GM11168 (cell line): ENCODE data around the gene VPS45.

Source experiments
- in situ Hi-C: fragments of 300-500 bp; cut with MboI; formaldehyde crosslinking; loops from one replicate; pipeline ENCODE4 v1.12.0; 2022; ENCODE audit warnings: low sequenced_read_pairs; ENCODE audit not compliant: unreplicated experiment

VPS45 gene

GRCh38 chr1:150068109-150068435 lies 496 bp downstream of the VPS45 start:
- in situ Hi-C loops, result no loop called here

DNA sequence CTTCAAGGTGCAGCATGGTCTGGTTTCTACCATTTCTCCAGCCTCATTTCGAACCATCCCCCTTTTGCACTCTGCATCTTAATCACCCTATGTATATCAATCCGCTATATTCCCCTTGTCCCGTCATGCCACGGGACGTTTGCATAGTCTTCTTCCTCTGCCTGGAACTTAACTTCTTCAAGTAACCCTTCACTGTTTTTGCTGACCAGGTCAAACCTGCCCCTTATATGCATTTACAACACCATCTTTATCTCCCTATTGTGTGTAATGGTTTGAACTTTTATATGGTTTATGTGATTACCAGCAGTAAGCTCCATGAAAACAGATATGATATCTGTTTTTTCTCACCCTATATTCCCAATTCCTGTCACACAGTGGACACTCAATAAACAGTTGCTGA lies 2.3 kb downstream of the VPS45 start:
- in situ Hi-C loops, result loop anchor here (10.0 kb wide), 1 partner anchor 95 kb away; no protein-coding TSS in a partner anchor

GRCh38 chr1:150072959-150073358 lies 5.4 kb downstream of the VPS45 start:
- in situ Hi-C loops, result loop anchor here (10.0 kb wide), 1 partner anchor 92 kb away; no protein-coding TSS in a partner anchor

DNA sequence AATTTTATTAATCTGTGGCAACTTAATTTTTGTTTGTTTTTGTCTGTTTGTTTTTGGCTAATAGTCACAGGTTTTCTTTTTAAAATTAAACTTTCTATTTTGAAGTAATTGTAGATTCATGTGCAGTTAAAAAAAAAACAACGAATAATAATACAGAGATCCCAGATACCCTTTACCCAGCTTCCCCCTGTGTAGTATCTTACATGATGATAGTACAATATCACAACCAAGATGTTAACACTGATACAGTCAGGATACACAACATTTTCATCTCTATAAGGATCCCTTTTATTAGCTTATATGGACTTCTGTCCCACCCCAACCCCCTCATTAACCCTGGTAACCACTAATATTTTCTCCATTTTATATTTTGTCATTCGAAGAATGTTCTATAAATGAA lies 5.9 kb downstream of the VPS45 start:
- in situ Hi-C loops, result loop anchor here (10.0 kb wide), 1 partner anchor 91 kb away; no protein-coding TSS in a partner anchor

- in situ Hi-C loops, result loop anchor here (10.0 kb wide), 1 partner anchor 89 kb away; no protein-coding TSS in a partner anchor
Measured at GRCh38 chr1:150076066-150076465, 8.5 kb downstream of the VPS45 start.

DNA sequence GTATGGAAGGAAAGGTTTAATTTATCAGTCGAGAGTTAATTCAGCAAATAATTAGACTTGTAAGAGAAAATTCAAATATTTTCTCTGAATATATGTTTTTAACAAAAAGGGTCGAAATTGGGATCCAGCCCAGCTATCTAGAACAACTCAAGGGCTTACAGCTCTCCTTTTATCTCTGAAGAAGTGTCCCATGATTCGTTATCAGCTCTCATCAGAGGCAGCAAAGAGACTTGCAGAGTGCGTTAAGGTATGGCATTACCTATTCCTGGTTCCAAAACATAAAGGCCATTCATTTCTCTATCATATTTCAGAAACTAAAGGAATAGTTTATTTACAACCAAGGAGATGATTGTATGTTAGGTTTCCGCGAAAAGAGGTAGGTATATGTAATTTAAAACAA lies 9.4 kb downstream of the VPS45 start:
- in situ Hi-C loops, result loop anchor here (10.0 kb wide), 1 partner anchor 88 kb away; no protein-coding TSS in a partner anchor

- in situ Hi-C loops, result no loop called here
Measured at GRCh38 chr1:150080784-150081183, 13.2 kb downstream of the VPS45 start.

GRCh38 chr1:150082494-150082893 lies 14.9 kb downstream of the VPS45 start:
- in situ Hi-C loops, result no loop called here

GRCh38 chr1:150083907-150084306 lies 16.3 kb downstream of the VPS45 start:
- in situ Hi-C loops, result no loop called here

DNA sequence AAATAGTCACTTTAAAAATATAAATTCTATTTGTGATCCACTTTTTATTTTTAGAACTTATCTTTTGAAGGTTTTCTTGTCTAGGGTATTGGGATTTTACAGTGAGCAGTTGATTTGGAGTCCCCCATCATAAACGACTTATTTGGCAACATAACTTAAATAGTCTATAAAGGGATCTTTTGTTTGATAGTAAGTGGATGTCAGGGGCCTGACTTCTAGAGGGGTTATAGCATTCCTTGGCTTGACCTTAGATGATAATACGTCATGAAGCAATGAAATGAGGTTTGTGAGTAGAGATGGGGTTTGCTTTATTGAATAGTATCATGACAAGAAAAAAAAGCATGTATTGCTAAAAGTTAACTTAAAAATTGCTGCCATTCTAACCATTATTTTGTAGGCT lies 17.8 kb downstream of the VPS45 start:
- in situ Hi-C loops, result loop anchor here (5.0 kb wide), 1 partner anchor 97 kb away; no protein-coding TSS in a partner anchor

- in situ Hi-C loops, result loop anchor here (5.0 kb wide), 1 partner anchor 95 kb away; no protein-coding TSS in a partner anchor
Measured at GRCh38 chr1:150087415-150087814, 19.8 kb downstream of the VPS45 start.

GRCh38 chr1:150089846-150090520 lies 22.4 kb downstream of the VPS45 start:
- in situ Hi-C loops, result loop anchor here (5.0 kb wide), 1 partner anchor 92 kb away; no protein-coding TSS in a partner anchor

DNA sequence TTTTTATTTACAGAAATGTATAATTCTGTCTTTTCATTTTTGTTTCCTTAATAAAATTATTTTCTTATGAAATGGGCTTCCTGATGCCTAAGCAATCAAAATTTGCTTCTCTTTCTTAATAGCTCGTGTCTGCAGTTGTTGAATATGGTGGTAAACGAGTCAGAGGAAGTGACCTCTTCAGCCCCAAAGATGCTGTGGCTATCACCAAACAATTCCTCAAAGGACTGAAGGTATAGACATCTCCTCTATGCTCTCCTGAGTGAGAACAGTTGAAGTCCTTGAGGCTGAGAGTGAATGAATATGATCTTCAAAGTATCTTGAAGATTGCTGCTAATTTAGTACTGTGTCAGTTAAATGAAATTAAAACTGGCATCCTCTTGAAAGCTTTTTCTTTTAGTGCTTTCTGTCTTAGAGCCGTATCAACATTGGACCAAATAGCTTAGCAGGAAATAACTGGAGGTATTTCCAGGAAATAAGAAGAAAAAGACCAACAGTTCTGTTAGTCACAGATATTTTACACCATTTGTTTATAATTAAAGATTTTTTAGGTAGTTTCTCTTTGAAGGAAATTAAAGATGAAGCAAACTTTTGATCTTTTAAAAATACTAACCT lies 24.7 kb downstream of the VPS45 start:
- in situ Hi-C loops, result no loop called here

- in situ Hi-C loops, result no loop called here
Measured at GRCh38 chr1:150093805-150094204, 26.2 kb downstream of the VPS45 start.

- in situ Hi-C loops, result no loop called here
Measured at GRCh38 chr1:150094734-150095265, 27.2 kb downstream of the VPS45 start.

DNA sequence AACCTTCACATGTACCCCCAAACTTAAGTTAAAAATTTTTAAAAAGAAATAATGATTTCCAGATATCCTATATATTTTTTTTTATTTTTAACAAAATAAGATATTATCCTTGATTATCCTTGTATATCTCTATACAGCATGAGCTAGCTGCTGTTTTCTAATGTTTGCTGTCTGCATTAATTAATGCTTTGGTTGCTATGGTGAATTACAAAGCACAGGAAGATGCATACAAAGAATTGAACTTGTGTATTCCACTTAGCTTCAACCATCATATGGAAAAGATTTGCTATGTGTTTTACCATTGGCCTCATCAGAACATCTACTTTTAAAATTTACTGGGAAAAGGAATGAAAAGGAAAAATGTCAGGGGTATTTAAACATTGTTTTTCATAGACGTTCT lies 35.4 kb downstream of the VPS45 start:
- in situ Hi-C loops, result no loop called here

GRCh38 chr1:150106341-150106740 lies 38.8 kb downstream of the VPS45 start:
- in situ Hi-C loops, result no loop called here

DNA sequence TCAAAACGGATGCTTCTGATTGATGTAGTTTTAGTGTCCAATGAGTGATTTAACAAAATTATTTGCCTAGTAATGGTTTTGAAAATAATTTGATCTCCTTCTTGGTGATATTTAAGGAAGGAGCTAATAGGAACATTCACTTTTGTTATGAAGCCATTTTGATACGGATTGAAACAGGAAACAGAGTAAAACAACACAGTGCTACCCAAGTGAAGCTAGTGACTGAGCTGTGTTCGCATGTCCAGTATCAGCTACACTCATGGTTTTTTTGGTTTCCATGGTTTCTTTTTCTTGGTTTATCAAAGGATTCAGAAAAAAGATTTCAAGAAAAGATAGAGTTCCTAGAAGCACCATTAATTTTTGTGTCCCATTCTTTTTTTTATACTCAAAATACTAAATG lies 42.0 kb downstream of the VPS45 start:
- in situ Hi-C loops, result no loop called here

GRCh38 chr1:150110116-150110515 lies 42.5 kb downstream of the VPS45 start:
- in situ Hi-C loops, result no loop called here

DNA sequence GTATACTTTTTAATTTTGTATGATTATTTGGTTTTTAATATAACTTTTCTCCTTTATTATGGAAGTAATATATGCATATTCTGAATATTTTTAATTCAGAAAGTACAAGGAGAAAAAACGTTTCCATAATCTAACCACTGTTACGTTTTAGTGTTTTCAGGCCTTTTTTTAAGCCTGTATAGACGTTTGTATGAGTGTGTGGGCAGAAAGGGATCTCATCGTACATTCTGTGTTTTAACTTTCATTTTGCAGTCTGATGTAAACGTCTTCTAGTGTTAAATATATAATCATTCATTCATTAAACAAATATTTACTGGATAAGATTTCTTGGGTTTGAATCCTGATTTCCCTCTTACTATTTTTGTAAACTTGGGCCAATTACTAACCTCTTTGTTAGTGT lies 44.1 kb downstream of the VPS45 start:
- in situ Hi-C loops, result no loop called here

- in situ Hi-C loops, result no loop called here
Measured at GRCh38 chr1:150115121-150115520, 47.5 kb downstream of the VPS45 start.
